ENCODE results near the gene FBXW11. TPM values are rescaled to one million over a fixed set of nuclear protein-coding genes. Genes with fewer than 3 reads are reported as not detected.

FBXW11 gene
- total RNA-seq, 1 experiment from 2014 or later: 69.2 TPM

GRCh38 chr5:171953860-171954701, 52.4 kb downstream of the FBXW11 start:
- ATAC-seq: peak; percentile 63
- H3K4me1 ChIP-seq (ENCODE audit: insufficient read depth, low read length): peaks cover 49% of the 10 kb centered on the region
- H3F3A ChIP-seq (ENCODE audit: low read length, unreplicated experiment): peaks cover 26% of the 10 kb centered on the region
- H3K4me2 ChIP-seq (ENCODE audit: low read length): peak overlapping the region; percentile 63
- peaks cover 9% of the 10 kb centered on the region for H4K20me1 ChIP-seq (ENCODE audit: low read length)
- CTCF ChIA-PET: no interaction called here
- peak overlapping the region; percentile 57 for H3K27ac ChIP-seq (ENCODE audit: low read length)
- peaks cover 93% of the 10 kb centered on the region for H3K79me2 ChIP-seq (ENCODE audit: low read length)
- TF ChIP-seq EZH2phosphoT487 (IDR thresholded peaks at IDR 0.05; ENCODE audit: borderline replicate concordance, low read length) (no peak), EZH2 (IDR thresholded peaks at IDR 0.05; ENCODE audit: low read length, unreplicated experiment) (no peak), CTCF (conservative IDR thresholded peaks at IDR 0.05; ENCODE audit: low read depth, low read length) (no peak)
- H3K4me3 ChIP-seq (ENCODE audit: low read length): peak overlapping the region; percentile 8; the same call in 1 of the 2 replicates
- POLR2A ChIA-PET (ENCODE audit: unreplicated experiment): interaction anchor here (0.5 kb wide), 1 partner anchor 60 kb away, joined by 15 read pairs; no protein-coding TSS in a partner anchor
- peak; percentile 87 for DNase-seq
- no peak overlapping the region for H2AFZ ChIP-seq (ENCODE audit: low read length)
- intact Hi-C loops (cut with micrococcal nuclease): no loop called here
- H3K9ac ChIP-seq (ENCODE audit: low read length): no peak overlapping the region
- no TSS peak for BruUV-seq (replicated peaks)
- no peaks in the 10 kb centered on the region for H3K9me2 ChIP-seq (replicated peaks; ENCODE audit: low read length)
- no peaks in the 10 kb centered on the region for H3K9me3 ChIP-seq (ENCODE audit: low read length)
- H3K27me3 ChIP-seq (ENCODE audit: low read length): no peaks in the 10 kb centered on the region
- no peaks in the 10 kb centered on the region for H3K36me3 ChIP-seq (ENCODE audit: low read depth, low read length)

DNA sequence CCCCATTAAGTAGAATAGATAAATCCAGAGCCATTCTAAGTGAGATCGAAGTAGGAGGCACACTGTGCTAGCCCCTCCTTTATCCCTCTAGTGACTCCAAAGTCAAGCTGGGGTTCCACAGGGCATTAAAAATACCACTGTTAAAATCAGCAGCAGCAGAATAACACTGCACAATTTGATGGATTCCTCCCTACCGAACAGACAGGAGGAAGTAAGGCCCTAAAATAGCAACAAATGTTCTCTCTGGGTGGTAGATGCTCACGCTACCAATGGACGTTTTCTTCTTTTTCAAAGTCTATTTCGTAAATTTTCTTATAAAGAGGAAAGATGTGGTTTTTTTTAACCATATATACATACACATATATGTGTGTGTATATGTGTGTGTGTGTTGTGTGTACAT, 54.4 kb downstream of the FBXW11 start:
- Histone ChIP-seq H3K36me3 (ENCODE audit: low read depth, low read length) (no peaks in the 10 kb centered on the region), H3K4me2 (ENCODE audit: low read length) (no peak overlapping the region), H3K27ac (ENCODE audit: low read length) (no peak overlapping the region), H3K4me1 (ENCODE audit: insufficient read depth, low read length) (peaks cover 42% of the 10 kb centered on the region), H3K9me2 (replicated peaks; ENCODE audit: low read length) (no peaks in the 10 kb centered on the region), H3F3A (ENCODE audit: low read length, unreplicated experiment) (peaks cover 26% of the 10 kb centered on the region), H3K9me3 (ENCODE audit: low read length) (no peaks in the 10 kb centered on the region), H3K27me3 (ENCODE audit: low read length) (no peaks in the 10 kb centered on the region), H3K79me2 (ENCODE audit: low read length) (peaks cover 91% of the 10 kb centered on the region), H4K20me1 (ENCODE audit: low read length) (peaks cover 12% of the 10 kb centered on the region), H2AFZ (ENCODE audit: low read length) (no peak overlapping the region), H3K4me3 (ENCODE audit: low read length) (no peak overlapping the region), H3K9ac (ENCODE audit: low read length) (no peak overlapping the region)
- TF ChIP-seq EZH2 (IDR thresholded peaks at IDR 0.05; ENCODE audit: low read length, unreplicated experiment): no peak
- TF ChIP-seq CTCF (conservative IDR thresholded peaks at IDR 0.05; ENCODE audit: low read depth, low read length): no peak
- no peak for TF ChIP-seq EZH2phosphoT487 (IDR thresholded peaks at IDR 0.05; ENCODE audit: borderline replicate concordance, low read length)
- BruUV-seq (replicated peaks): no TSS peak
- ATAC-seq (no peak), DNase-seq (no peak)
- POLR2A ChIA-PET (ENCODE audit: unreplicated experiment): interaction anchor here (0.7 kb wide), 1 partner anchor 523 kb away, joined by 6 read pairs; no protein-coding TSS in a partner anchor
- intact Hi-C loops (cut with micrococcal nuclease): no loop called here
- CTCF ChIA-PET: no interaction called here

- peaks cover 26% of the 10 kb centered on the region for H3F3A ChIP-seq (ENCODE audit: low read length, unreplicated experiment)
- no peak overlapping the region for H3K4me2 ChIP-seq (ENCODE audit: low read length)
- ChIA-PET CTCF (no interaction called here), POLR2A (ENCODE audit: unreplicated experiment) (interaction anchor here (0.7 kb wide), 1 partner anchor 523 kb away, joined by 6 read pairs; no protein-coding TSS in a partner anchor)
- no peak for ATAC-seq
- intact Hi-C loops (cut with micrococcal nuclease): no loop called here
- peaks cover 12% of the 10 kb centered on the region for H4K20me1 ChIP-seq (ENCODE audit: low read length)
- no peak overlapping the region for H2AFZ ChIP-seq (ENCODE audit: low read length)
- H3K79me2 ChIP-seq (ENCODE audit: low read length): peaks cover 89% of the 10 kb centered on the region
- H3K9ac ChIP-seq (ENCODE audit: low read length): no peak overlapping the region
- no peaks in the 10 kb centered on the region for H3K9me2 ChIP-seq (replicated peaks; ENCODE audit: low read length)
- peaks cover 34% of the 10 kb centered on the region for H3K4me1 ChIP-seq (ENCODE audit: insufficient read depth, low read length)
- BruUV-seq (replicated peaks): no TSS peak
- TF ChIP-seq EZH2phosphoT487 (IDR thresholded peaks at IDR 0.05; ENCODE audit: borderline replicate concordance, low read length): no peak
- no peak for TF ChIP-seq EZH2 (IDR thresholded peaks at IDR 0.05; ENCODE audit: low read length, unreplicated experiment)
- no peak for TF ChIP-seq CTCF (conservative IDR thresholded peaks at IDR 0.05; ENCODE audit: low read depth, low read length)
- no peak for DNase-seq
- H3K9me3 ChIP-seq (ENCODE audit: low read length): no peaks in the 10 kb centered on the region
- H3K27me3 ChIP-seq (ENCODE audit: low read length): no peaks in the 10 kb centered on the region
- H3K27ac ChIP-seq (ENCODE audit: low read length): no peak overlapping the region
- H3K36me3 ChIP-seq (ENCODE audit: low read depth, low read length): no peaks in the 10 kb centered on the region
- H3K4me3 ChIP-seq (ENCODE audit: low read length): no peak overlapping the region
Observed at GRCh38 chr5:171951218-171951617, 55.2 kb downstream of the FBXW11 start.

All from PC-3 (cell line).